HG03571 (cell line): Measurements from ENCODE around the gene SPIC.
"Not testable (repeated sequence)": the region's sequence is repeated elsewhere in the genome, so short reads cannot be mapped to it uniquely, and the experiment has no call there.

Experiments
- ATAC-seq: cut with Tn5 transposase; IDR thresholded peaks from one replicate; pipeline ENCODE4 v1.9.1; 2021; ENCODE audit not compliant: unreplicated experiment

Gene SPIC

DNA sequence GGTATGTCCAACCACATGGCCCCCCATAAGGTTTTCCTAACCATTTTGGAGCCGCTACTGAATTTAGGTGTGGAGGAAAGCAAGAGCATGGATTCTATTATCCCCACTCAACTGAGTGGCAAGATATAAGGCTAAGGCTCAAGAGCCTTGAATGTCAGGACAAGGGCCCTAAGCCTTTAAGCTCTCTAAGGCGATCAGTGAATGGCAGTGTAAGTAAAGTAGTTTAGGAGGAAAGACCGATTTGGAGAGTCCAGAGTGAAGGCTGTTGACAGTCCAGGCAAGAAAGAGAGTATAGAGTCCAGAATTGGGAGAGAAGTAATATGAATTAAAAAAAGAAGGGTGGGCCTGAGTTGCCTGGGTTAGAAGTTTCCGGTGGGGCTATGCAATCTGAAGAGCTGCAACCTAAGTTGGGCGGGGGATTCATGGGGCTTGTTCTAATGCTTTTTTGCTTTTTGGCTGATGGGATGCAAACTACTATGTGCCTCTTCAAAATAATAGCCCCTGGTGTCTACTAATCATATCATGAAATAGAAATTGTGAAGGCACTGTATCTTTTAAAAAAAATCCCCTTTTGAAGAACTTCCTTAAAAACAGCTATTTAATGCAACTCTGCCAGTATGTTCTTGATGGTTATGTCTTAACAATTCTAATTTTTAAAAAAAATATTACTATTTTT is at the start of gene SPIC:
TSS of gene SPIC (plus strand) at position 626 of the 676 bp plus-strand sequence. CDS start 1,569 bp downstream, outside the sequence.
- ATAC-seq, result no peak

DNA sequence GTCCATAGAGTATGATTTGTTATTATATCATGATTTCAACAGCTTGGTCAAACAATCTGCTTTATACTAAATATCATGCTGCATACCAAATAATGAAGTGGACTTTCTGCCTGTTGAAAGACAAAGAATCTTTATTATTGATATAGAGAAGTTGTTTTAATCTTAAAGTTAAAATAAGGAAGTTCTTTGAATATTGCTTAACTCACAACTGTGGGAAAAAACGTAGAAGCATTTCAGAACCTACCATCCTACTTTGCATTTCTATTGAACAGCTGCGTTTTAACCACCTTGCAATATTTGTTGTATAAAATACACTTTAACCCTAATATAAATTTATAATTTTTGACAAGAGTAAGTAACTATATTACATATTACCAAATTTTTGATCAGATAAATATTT is 44.7 kb upstream of the SPIC start:
- ATAC-seq, result no peak

DNA sequence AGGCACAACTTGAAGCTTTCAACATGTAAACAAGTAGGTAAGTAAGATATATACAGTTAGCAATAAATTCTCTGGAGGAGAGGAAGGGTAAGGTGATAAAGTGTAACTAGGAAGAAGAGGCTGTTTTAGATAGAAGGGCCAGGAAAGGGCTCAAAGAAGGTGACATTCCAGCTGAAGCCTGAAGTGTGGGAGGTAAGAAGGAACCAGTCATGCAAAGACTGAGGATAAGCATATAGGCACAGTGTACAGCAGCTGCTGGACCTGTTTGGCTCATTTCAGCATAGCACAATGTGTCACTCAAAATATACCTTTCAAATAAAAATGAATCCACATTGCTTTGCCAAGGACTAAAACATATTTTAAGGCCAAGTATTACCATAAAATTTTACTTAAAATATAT is 39.0 kb upstream of the SPIC start:
- no peak for ATAC-seq

DNA sequence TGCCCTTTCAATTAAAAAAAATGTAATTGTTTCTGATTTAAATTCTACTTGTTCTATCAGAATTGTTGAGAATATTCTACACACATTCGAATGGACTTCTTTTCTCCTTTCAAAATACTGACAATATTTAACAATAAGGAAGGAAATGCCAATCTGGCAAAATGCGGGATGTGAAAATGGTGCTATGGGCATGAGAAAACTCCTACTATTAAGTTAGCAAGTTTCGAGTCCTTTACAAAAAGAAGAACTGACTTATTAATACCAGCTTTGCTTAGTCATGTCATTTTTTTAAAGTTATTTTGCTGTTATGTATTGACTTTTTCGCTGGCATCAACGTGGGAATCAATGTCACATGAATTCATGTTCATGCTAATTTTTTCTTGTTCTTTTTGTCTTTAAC is 35.9 kb upstream of the SPIC start:
- no peak for ATAC-seq

DNA sequence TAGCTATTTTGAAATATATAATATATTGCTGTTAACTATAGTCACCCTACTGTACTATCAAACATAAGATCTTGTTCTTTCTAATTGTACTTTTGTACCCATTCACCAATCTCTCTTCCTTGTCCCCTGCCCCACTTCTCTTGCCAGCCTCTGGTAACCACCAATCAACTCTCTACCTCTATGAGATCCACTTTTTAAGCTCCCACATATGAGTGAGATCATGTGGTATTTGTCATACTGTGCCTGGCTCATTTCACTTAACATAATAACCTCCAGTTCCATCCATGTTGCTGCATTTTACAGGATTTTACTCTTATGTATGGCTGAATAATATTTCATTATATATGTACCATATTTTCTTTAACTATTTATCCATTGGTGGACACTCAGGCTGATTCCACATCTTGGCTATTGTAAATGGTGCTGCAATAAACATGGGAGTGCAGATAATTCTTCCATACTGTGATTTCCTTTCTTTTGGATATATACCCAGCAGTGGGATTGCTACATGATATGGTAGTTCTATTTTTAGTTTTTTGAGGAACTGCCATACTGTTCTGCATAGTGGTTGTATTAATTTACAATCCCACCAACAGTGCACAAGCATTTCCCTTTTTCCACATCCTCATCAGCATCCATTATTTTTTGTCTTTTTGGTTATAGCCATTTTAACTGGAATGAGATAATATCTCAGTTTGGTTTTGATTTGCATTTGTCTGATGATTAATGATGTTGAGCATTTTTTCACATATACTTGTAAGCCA is 33.5 kb upstream of the SPIC start:
- ATAC-seq, result no peak

DNA sequence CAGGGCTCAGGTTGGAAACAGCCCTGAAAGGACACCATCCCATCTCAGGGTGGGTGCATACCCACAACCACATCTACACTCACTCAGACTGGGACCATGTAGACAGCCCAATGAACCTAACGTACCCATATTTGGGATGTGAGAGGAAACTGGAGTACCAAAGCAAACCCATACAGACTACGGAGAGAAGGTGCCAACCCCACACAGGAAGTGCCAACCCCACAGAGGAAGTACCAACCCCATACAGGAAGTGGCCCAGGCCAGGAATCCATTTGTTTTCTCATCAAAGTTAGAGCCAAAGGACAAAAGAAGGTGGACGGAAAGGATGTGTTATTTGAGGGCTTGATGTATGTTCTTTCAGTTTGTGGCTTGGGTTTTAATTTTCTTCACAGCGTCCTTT is 19.5 kb upstream of the SPIC start:
- ATAC-seq, result no peak

DNA sequence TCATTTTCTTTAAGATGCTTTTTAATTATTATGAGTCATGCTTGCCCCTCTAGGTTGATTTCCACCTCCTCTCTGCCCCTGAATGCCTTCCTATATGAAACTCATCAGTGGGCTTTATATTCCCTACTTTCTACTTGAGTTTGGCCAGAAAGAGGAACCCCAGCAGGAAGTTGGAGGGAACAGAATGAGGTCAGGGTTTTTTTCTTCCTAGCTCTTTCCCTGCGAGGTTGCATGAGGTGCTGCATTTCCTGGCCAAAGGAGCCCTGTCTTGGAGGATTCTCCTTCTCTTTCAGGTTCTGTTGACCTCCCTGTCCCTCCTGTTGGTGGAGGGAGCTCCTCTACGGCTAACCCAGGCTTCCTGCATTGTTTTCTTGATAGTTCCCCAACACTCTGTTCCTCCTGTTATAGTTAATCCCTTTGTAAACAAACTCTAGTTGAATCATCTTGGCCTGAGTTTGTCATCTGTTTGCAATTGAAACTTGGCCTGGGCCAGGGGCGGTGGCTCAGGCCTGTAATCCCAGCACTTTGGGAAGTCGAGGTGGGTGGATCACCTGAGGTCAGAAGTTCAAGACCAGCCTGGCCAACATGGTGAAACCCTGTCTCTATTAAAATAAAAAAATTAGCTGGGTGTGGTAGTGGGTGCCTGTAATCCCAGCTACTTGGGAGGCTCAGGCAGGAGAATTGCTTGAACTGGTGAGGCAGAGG is 15.3 kb upstream of the SPIC start:
- ATAC-seq, result no peak

DNA sequence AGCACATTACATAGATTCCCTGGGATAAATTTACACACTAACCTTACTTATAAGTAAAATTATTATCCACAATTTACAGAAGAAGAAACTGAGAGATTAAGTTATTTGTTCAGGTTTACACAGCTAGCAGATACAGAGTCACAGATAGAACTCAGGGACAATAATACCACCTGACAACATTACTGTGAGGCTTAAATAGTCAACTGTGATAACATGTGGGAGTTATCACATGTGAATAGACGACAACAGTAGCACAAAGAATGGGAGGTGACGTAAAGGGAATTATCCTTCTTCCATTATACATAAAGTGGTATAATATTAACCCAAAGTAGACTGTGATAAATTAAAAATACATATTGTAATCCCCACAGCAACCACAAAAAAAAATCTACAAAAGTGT is 6.2 kb upstream of the SPIC start:
- no peak for ATAC-seq

DNA sequence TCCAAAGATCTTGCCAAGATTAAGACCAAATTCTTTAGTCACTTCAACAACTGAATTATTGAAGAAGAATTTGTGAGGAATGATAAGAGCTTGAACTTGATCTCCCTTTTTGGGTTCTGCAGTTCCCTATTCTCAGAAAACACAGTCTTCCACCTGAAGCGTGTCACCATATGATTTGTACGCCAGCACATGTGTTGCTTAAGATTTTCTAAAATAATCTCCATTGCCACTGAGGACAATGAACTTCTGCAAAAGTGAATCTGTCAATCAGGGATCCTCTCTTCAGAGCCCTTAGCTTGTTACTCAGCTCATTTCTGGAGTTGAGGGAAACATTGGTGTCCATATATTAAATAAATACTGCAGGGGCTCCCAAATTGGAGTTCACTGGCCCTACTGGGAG is 4.2 kb upstream of the SPIC start:
- no peak for ATAC-seq

DNA sequence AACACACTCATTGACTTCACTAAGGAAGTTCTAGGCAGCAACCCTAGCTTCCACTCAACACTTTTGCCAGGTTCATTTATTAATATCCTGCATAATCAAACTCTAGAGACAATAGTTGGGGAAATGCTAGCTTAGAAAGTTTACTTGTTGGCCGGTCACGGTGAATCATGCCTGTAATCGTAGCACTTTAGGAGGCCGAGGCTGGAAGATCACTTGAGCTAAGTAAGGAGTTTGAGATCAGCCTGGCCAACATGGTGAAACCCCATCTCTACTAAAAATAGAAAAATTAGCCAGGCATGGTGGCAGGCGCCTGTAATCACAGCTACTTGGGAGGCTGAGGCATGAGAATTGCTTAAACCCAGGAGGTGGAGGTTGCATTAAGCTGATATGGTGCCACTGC is 3.3 kb upstream of the SPIC start:
- not testable (repeated sequence) for ATAC-seq

DNA sequence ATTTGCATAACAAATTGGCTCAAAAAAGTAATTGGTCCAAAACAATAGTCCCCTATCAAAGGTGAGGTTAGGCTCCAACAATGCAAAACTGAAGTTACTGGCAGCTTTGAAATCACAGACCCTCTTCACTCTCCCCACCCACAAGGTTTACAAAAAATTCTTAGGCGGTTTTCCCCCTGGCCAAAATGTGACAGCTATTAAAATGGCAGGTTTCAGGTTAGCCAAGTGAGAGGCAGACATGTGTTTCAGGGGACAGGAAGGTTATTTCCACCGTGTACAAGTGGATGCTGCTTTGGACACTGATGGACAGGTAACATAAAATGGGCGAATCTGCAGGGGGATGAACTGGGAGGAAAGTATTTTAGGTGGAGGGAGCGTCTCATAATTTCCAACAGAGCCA is 888 bp upstream of the SPIC start:
- no peak for ATAC-seq

DNA sequence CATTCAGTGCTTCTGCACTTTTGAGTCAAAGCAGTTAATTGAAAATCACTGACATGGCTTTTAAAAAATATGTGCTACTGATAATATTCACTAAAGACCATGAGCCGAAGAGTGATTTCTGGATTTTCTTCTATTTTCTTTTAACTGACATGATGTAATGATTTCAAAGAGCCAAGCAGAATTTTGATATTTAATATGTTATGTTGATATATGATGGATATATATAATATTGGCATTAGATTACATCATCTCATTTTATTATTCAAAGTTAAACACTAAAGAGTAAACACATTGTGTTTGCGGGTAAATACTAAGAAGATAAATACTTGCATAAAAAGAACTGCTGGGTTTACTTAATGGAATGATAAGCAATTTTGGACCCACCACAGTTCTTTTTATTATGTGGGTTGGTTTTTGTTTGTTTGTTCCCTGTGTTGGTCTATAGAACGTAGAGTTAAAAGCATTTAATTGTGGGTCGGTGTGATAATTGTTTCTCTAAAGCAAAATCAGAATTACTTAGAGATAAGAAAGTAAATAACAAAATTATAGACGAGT is 692 bp downstream of the SPIC start:
- no peak for ATAC-seq

DNA sequence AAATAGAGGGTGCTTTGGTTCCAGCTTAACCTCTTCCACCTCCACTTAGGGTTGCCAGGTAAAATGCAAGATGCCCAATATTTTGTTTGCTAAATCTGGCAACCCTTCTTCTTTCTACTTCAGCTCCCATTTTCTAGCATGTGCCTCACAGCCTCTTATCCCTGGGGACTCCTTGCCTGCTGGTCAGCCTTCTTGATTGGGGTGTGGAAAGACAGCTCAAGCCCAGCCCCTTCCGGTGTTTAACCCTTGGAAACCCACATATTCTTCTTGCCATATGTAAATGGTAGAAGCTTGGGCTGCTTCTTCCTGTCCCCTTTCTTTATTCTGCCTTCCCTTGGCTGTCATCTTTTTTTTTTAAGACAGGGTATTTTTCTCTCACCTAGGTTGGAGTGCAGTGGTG is 5.7 kb downstream of the SPIC start:
- ATAC-seq, result no peak

DNA sequence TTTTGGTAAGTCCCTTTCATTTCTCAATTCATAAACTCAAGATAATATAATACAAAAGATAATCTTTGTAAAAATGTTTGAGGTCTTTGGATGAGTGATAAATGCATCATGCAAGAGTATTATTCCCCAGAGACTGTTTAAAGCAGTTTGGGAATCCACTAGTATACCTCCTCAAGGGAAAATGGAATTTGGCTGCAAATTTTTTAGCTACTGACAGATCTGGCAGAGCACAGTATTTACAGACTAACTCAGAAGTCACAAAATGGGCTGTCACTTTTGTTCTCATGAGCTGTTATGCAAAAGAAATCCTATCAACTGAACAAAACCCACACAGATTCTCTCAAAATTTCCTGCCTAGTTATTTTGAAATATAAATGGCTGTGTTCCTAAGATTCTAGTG is 9.9 kb downstream of the SPIC start:
- no peak for ATAC-seq

DNA sequence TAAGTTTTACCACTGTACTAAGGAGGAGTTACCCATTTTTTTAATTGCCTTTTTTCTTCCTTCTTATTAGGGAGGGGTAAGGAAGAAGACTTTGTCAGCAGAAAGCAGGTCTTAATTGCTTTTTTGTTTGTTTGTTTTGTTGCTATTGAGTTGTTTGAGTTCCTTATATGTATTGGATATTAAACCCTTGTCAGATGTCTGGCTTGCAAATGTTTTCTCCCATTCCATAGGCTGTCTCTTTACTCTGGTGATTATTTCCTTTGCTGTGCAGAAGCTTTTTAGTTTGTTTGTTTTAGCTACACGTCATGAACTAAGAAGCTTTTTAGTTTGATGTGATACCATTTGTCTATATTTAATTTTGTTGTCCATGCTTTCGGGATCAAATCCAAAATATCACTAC is 13.3 kb downstream of the SPIC start:
- no peak for ATAC-seq

DNA sequence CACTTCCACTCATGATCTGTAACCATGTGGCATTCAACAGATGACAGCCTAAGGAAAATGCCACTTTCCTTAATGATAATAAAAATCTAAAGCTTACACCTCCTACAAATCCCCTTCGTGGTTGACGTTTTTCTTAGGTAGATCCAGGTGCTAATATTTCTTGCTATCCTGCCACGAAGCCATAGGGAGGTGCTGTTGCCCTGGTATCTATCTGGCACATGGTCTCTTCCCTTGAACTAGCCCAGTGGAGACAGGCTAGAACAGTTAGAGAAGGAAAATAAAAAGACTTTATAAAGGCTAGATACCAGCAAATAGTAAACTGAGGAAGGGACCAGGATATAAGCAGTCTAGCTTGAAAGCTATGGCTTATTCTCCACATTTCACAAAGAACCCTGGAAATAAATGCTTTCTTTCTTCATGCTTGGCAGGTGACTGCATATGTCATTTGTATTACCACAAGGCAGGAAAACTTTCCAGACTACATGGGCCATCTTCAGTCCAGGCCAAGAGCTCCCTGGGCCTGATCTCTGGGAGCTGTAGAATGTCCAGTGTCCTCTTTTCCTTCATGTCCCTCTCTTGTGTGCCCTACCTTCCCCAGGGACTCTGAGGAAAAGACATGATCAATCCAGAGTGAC is 15.3 kb downstream of the SPIC start:
- ATAC-seq, result no peak

DNA sequence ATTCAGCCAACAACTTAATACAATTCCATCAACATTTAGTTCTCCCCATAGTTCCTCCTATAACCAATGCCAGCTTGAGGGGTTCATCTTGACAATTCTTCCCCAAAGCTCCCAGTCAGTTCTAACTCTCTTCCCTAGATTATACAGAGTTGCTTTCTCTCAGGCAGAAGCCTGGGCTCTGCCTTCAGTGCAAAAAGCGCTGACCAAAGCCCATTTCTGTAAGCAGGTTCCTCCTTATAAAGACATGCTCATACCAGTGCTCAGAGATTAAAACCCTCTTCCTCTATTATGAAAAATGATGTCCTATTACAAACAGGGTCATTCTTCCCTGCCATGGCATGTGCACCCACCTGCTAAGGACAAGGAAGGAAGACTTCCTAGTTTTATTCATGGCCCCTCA is 16.2 kb downstream of the SPIC start:
- ATAC-seq, result no peak

DNA sequence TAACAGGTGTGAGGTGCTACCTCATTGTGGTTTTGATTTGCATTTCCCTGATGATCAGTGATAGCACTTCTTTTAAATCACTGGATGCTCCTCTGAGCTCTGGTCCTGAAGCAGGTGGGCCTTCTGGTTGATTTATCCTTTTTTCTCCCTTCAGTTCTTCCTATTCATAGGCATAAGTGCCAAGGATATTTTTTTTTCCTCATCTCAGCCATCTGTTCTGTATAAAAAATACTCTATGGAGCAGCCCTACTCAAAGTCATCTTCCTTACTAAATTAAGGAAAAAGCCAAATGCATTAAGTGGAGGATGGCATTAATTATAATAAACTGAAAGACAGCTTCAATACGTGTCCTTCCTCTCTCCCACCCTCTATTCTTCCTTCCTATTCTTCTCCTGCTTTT is 18.4 kb downstream of the SPIC start:
- no peak for ATAC-seq

DNA sequence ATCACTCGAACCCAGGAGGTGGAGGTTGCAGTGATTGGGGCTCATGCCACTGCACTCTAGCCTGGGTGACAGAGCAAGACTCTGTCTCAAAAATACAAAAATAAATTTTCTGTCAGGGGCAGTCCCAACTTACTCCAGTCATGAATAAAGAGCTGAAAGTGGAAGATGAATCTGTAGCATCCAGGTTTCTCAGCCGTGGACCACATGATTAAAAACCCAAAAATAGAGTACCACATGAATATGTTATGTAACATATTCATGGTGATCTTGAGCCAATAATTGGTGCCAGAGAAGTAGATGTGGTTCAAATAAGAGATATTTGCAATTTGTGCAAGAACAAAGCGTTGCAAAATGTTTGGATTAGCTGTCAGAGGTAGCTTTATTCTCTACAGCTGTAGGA is 23.1 kb downstream of the SPIC start:
- ATAC-seq, result no peak

DNA sequence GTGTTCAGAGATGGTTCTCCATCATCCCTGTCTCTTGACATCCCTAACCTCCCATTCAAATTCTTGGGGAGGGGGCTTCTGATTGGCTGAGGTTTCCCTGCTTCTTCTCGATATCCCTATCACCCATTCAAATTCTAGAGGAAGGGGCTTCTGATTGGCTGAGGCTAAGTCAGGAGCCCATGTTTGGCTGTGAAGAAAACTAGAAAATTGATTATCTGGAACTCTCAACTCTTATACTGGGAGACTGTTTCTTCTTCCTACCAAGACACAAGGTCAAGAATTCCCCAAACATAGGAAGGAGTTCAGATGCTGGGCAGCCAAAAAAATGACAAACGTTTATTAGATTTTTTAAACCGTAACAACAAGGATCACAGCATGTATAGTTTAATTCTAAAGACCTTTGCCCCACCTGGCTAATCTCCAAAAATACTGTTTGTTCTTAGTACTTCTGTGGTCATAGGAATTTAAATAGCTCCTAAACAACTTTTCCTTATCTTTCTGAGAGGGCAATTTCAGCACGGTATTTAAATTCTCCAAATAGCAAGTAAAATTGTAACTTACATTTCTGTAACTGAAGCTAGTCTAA is 26.4 kb downstream of the SPIC start:
- no peak for ATAC-seq

DNA sequence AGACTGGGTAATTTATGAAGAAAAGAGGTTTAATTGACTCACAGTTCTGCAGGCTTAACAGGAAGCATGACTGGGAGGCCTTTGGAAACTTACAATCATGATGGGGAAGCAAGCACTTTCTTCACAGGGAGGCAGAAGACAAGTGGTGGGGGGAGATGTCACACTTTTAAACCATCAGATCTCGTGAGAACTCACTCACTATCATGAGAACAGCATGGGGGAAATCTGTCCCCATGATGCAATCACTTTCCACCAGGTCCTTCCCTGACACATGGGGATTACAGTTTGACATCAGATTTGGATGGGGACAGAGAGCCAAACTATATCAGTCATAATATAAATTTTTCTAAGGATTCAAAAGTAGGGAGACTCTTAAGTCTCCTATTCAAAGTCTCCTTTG is 46.0 kb downstream of the SPIC start:
- no peak for ATAC-seq
